Mesothelial cell of epicardium (in vitro differentiated cells): ENCODE measurements around the gene LCN12. TPM values are rescaled to one million over a fixed set of nuclear protein-coding genes. Genes with fewer than 3 reads are reported as not detected.

Source experiments
- DNase-seq, 2 experiments: peaks; one replicate each; pipeline ENCODE4 v3.0.0; 2021; ENCODE audit warnings: low spot score in 2 of 2; ENCODE audit not compliant: unreplicated experiment in 2 of 2
- H3K27ac Mint-ChIP-seq: 2 replicates; pipeline ENCODE4 v1.8.0; 2021; ENCODE audit warnings: mixed read lengths
- H3K27me3 Mint-ChIP-seq: 2 replicates; pipeline ENCODE4 v1.8.0; 2021; ENCODE audit warnings: low read depth, mixed read lengths
- H3K36me3 Mint-ChIP-seq: 2 replicates; pipeline ENCODE4 v1.8.0; 2021; ENCODE audit warnings: mixed read lengths
- H3K4me1 Mint-ChIP-seq: 2 replicates; pipeline ENCODE4 v1.8.0; 2021; ENCODE audit warnings: mixed read lengths
- H3K4me3 Mint-ChIP-seq: 2 replicates; pipeline ENCODE4 v1.8.0; 2021; ENCODE audit warnings: mild to moderate bottlenecking, moderate library complexity, mixed read lengths
- H3K9me3 Mint-ChIP-seq: 2 replicates; pipeline ENCODE4 v1.8.0; 2021; ENCODE audit warnings: mixed read lengths
- total RNA-seq: library from RNA; stranded (reverse); gene quantifications from 3 replicates; pipeline ENCODE4 v1.2.1, GENCODE V29; 2021
- TF ChIP-seq, protein P1 (sequence below): fragments of 200-600 bp; sonication (generic); IDR thresholded peaks from one replicate; pipeline ENCODE4 v1.5.0; 2021; ENCODE audit warnings: antibody characterized with exemption; ENCODE audit not compliant: unreplicated experiment

The LCN12 gene
- total RNA-seq, 1 donor from 2014 or later: 13.3 TPM

DNA sequence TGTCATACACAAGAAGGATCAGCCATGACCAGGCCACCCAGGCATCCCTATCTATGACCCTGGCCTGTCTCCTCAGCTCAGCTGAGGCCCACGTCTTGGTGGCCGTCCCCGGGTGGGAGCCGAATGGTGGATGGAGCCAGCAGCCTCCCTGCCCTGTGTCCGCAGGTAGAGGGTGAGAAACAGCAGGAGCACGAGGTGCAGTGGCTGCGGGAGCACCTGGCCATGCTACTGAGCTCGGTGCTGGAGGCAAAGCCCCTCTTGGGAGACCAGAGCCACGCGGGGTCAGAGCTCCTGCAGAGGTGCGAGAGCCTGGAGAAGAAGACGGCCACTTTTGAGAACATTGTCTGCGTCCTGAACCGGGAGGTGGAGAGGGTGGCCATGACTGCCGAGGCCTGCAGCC, 32.0 kb upstream of the LCN12 start:
- DNase-seq: no peak
- TF ChIP-seq, protein P1, sequence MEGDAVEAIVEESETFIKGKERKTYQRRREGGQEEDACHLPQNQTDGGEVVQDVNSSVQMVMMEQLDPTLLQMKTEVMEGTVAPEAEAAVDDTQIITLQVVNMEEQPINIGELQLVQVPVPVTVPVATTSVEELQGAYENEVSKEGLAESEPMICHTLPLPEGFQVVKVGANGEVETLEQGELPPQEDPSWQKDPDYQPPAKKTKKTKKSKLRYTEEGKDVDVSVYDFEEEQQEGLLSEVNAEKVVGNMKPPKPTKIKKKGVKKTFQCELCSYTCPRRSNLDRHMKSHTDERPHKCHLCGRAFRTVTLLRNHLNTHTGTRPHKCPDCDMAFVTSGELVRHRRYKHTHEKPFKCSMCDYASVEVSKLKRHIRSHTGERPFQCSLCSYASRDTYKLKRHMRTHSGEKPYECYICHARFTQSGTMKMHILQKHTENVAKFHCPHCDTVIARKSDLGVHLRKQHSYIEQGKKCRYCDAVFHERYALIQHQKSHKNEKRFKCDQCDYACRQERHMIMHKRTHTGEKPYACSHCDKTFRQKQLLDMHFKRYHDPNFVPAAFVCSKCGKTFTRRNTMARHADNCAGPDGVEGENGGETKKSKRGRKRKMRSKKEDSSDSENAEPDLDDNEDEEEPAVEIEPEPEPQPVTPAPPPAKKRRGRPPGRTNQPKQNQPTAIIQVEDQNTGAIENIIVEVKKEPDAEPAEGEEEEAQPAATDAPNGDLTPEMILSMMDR: no peak
- Mint-ChIP-seq H3K27me3 (no peaks in the 10 kb centered on the region), H3K36me3 (peaks cover 15% of the 10 kb centered on the region), H3K4me3 (no peak overlapping the region), H3K27ac (no peak overlapping the region), H3K4me1 (no peaks in the 10 kb centered on the region), H3K9me3 (no peaks in the 10 kb centered on the region)

DNA sequence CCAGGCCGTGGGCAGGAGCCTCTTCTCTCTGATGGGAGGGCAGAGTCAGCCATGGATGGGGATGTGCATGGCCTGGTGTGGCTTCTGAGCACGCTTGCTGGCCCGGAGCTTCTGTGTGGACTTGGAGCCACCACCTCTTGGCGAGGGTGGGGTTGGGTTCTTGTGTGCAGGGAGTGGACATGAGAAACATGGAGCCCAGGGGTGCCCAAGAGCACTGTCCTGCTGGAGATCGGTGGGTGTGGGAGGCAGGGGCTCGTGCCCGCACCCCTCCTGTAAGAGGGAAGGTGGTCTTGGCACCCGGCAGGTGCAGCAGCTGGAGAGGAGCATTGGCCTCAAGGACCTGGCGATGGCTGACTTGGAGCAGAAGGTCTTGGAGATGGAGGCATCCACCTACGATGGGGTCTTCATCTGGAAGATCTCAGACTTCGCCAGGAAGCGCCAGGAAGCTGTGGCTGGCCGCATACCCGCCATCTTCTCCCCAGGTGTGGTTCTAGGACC, 31.3 kb upstream of the LCN12 start:
- peak overlapping the region; percentile 16 for H3K27ac Mint-ChIP-seq
- H3K4me3 Mint-ChIP-seq: no peak overlapping the region
- TF ChIP-seq, protein P1: no peak
- H3K36me3 Mint-ChIP-seq: peaks cover 14% of the 10 kb centered on the region
- no peaks in the 10 kb centered on the region for H3K9me3 Mint-ChIP-seq
- no peaks in the 10 kb centered on the region for H3K27me3 Mint-ChIP-seq
- H3K4me1 Mint-ChIP-seq: no peaks in the 10 kb centered on the region
- no peak for DNase-seq

DNA sequence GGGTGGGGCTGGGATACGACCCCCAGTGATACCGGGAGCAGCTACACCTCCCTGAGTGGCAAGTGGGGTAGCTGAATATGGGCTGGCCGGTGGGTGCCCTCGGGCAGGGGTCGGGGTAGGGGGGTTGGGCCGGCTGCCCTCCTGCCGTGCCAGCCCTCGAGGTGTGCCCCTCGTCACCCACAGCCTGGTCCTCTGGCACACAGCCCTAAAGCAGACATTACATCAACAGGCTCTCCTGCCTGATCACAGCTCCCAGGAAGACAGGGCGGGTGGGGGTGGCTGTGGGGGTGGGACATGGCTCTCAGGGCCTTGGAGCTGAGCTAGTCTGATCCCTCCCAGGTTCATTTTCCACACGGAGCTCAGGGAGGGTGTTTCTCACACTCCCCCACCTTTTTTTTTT, 30.8 kb upstream of the LCN12 start:
- H3K9me3 Mint-ChIP-seq: no peaks in the 10 kb centered on the region
- H3K4me3 Mint-ChIP-seq: no peak overlapping the region
- H3K36me3 Mint-ChIP-seq: peaks cover 12% of the 10 kb centered on the region
- H3K27ac Mint-ChIP-seq: no peak overlapping the region
- H3K27me3 Mint-ChIP-seq: no peaks in the 10 kb centered on the region
- TF ChIP-seq, protein P1: no peak
- DNase-seq: no peak
- H3K4me1 Mint-ChIP-seq: no peaks in the 10 kb centered on the region

DNA sequence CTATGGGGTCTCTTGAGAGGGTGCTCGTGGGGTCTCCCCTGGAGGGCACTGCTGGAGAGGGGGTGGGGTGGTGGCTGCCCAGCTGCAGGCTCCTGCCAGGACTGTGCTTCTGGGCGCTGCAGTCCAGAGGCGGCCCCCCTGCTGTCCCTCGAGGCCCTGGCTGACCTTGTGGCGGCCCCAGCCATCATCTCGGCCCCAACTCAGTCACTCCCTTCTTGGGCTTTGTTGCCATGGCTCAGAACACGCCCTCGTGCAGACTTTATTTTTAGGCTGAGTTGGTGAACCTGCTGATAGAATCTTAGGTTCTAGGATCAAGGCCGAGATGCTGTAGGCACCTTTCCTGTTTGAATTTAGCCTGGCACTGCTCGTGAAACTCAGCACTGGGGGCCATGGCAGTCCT, 30.4 kb upstream of the LCN12 start:
- Mint-ChIP-seq H3K36me3 (peaks cover 14% of the 10 kb centered on the region), H3K27ac (no peak overlapping the region), H3K9me3 (no peaks in the 10 kb centered on the region), H3K27me3 (no peaks in the 10 kb centered on the region), H3K4me3 (no peak overlapping the region), H3K4me1 (no peaks in the 10 kb centered on the region)
- TF ChIP-seq, protein P1: no peak
- DNase-seq: no peak

DNA sequence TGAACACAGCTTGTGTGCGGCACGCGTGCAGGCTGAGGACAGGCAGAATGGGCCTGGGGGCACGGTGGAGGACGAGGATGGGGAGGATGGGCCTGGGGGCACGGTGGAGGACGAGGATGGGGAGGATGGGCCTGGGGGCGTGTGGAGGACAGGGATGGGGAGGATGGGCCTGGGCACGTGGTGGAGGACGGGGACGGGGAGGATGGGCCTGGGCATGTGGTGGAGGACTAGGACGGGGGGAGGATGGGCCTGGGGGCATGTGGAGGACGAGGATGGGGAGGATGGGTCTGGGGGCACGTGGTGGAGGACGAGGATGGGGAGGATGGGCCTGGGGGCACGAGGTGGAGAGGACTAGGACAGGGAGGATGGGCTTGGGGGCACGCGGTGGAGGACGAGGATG, 29.5 kb upstream of the LCN12 start:
- TF ChIP-seq, protein P1: no peak
- no peak overlapping the region for H3K27ac Mint-ChIP-seq
- H3K36me3 Mint-ChIP-seq: peaks cover 19% of the 10 kb centered on the region
- no peaks in the 10 kb centered on the region for H3K9me3 Mint-ChIP-seq
- DNase-seq: no peak
- no peaks in the 10 kb centered on the region for H3K27me3 Mint-ChIP-seq
- no peak overlapping the region for H3K4me3 Mint-ChIP-seq
- no peaks in the 10 kb centered on the region for H3K4me1 Mint-ChIP-seq

DNA sequence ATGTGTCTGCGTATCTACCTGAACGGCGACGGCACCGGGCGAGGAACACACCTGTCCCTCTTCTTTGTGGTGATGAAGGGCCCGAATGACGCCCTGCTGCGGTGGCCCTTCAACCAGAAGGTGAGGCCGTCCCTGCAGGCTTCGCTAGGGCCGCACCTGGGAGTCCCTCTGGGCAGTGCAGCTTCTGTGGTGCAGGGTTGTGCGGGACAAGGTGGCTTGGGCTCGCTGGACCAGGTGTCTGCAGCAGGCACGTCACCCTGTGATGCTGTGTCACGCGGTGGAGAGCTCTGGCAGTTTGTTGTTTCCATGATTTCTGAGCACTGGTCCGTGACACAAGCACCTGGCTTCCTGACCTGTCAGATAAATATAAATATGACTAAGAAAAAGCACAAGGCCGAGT, 28.2 kb upstream of the LCN12 start:
- Mint-ChIP-seq H3K9me3 (no peaks in the 10 kb centered on the region), H3K36me3 (peaks cover 20% of the 10 kb centered on the region), H3K27me3 (no peaks in the 10 kb centered on the region), H3K4me3 (no peak overlapping the region), H3K4me1 (no peaks in the 10 kb centered on the region), H3K27ac (no peak overlapping the region)
- TF ChIP-seq, protein P1: no peak
- DNase-seq: no peak
